ENCODE results near the gene PTPRN2. TPM values are rescaled to one million over a fixed set of nuclear protein-coding genes. Genes with fewer than 3 reads are reported as not detected.

PTPRN2 gene
- total and polyA plus RNA-seq, 9 of the 15 experiments (the other 6 are each of a cell fraction or from before 2014, with no cell fraction given) = not detected

DNA sequence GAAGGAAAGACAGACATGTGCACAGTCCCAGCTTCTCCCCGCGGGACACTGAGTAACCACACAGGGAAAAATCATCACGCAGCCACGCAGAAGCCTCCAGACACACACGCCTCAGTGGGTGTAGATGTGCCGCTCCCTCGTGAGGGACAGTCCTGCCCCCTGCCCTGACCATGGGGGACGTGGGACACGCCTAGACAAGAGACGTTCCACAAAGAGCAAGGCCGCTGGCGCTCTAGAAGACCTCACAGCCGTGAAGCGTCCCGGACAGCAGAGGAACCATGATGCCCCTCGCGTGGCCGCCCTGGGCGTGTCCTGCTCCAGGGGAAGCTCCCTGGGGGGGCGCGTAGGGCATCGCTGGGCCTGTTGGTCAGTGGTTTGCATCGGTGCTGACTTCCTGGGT lies 1040.0 kb downstream of the PTPRN2 start:
- Histone ChIP-seq H3K4me2 (ENCODE audit: insufficient read depth, low read length) (no peak overlapping the region), H3K9ac (ENCODE audit: insufficient read depth in 1 of 2, low read depth in 2 of 2, low read length in 2 of 2) (no peak overlapping the region; a peak in 1 of 4 replicates), H3K27me3 (ENCODE audit: control insufficient read depth in 2 of 2, insufficient read depth in 2 of 2, low read length in 2 of 2) (peaks cover 57 to 93% of the 10 kb centered on the region in 2 experiments), H3K9me1 (ENCODE audit: control insufficient read depth, insufficient read depth, low read length) (no peaks in the 10 kb centered on the region), H3K27ac (ENCODE audit: extremely low read depth, low read depth, low read length) (no peak overlapping the region), H4K20me1 (replicated peaks; ENCODE audit: control insufficient read depth, insufficient read depth, low read length) (peaks cover 14% of the 10 kb centered on the region; the same call in 1 of the 2 replicates), H3K4me1 (replicated peaks in 1 of 2; ENCODE audit: control insufficient read depth in 2 of 2, insufficient read depth in 2 of 2, low read length in 2 of 2) (peaks cover 0 to 9% of the 10 kb centered on the region in 2 experiments; a peak in 1 of 5 replicates), H3K4me3 (no peak overlapping the region), H3K9me3 (replicated peaks; ENCODE audit: control insufficient read depth, insufficient read depth, low read depth, low read length) (no peaks in the 10 kb centered on the region), H3K36me3 (ENCODE audit: control insufficient read depth, insufficient read depth, low read length) (no peaks in the 10 kb centered on the region), H2AFZ (ENCODE audit: low read depth, low read length) (no peak overlapping the region), H3K79me2 (ENCODE audit: control insufficient read depth, insufficient read depth, low read length) (no peaks in the 10 kb centered on the region)
- 1% methylated on average over 23 of the region's 23 CpGs for WGBS (ENCODE audit: insufficient coverage, low coverage, missing lambda C conversion rate)
- ChIA-PET POLR2A (interaction anchor here (0.7 kb wide), 1 partner anchor 125 kb away, joined by 3 read pairs; no protein-coding TSS in a partner anchor), CTCF (ENCODE audit: low intra/inter-chr PET ratio) (no interaction called here)
- in situ Hi-C loops (cut with MboI) = no loop called here
- BruUV-seq (replicated peaks) = no TSS peak
- peak; percentile 23; the same call in 2 of the 3 replicates for ATAC-seq
- intact Hi-C loops (cut with micrococcal nuclease) = no loop called here
- TF ChIP-seq NELFE (IDR thresholded peaks at IDR 0.05; ENCODE audit: insufficient read depth, insufficient read length) (no peak), ZBTB8A (IDR thresholded peaks at IDR 0.05; ENCODE audit: partially characterized antibody) (no peak), MEF2D (tag; conservative IDR thresholded peaks at IDR 0.05; ENCODE audit: low read depth) (no peak), TOE1 (IDR thresholded peaks at IDR 0.05; ENCODE audit: borderline replicate concordance) (no peak), TOE1 (CRISPR knock-in tag; IDR thresholded peaks at IDR 0.05; ENCODE audit: borderline replicate concordance, low read depth) (no peak), ZNF274 (IDR thresholded peaks at IDR 0.05; ENCODE audit: borderline replicate concordance, low read depth, low read length) (no peak), SMARCE1 (IDR thresholded peaks at IDR 0.05) (no peak), TCFL5 (CRISPR knock-in tag; conservative IDR thresholded peaks at IDR 0.05) (no peak), EP300 (IDR thresholded peaks at IDR 0.05; ENCODE audit: low read length) (no peak)
- TF ChIP-seq, protein P1, sequence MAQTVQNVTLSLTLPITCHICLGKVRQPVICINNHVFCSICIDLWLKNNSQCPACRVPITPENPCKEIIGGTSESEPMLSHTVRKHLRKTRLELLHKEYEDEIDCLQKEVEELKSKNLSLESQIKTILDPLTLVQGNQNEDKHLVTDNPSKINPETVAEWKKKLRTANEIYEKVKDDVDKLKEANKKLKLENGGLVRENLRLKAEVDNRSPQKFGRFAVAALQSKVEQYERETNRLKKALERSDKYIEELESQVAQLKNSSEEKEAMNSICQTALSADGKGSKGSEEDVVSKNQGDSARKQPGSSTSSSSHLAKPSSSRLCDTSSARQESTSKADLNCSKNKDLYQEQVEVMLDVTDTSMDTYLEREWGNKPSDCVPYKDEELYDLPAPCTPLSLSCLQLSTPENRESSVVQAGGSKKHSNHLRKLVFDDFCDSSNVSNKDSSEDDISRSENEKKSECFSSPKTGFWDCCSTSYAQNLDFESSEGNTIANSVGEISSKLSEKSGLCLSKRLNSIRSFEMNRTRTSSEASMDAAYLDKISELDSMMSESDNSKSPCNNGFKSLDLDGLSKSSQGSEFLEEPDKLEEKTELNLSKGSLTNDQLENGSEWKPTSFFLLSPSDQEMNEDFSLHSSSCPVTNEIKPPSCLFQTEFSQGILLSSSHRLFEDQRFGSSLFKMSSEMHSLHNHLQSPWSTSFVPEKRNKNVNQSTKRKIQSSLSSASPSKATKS (CRISPR knock-in tag; IDR thresholded peaks at IDR 0.05) = no peak
- DNase-seq (ENCODE audit: extremely low read depth in 1 of 4, low spot score in 3 of 4) = no peak
- FAIRE-seq = no peak
